BLaER1 treated with 17β-estradiol and CSF1 and Interleukin-3, amounts not matched to agents 10 nM and 100 nM (cell line): ENCODE data around the gene HPCAL4.

Experiments used
- H3K27ac ChIP-seq, 11 experiments: shearing (Covaris generic); formaldehyde crosslinking; 2 replicates each; pipeline ENCODE4 v1.8.1; 2022
- H3K27me3 ChIP-seq, 11 experiments: shearing (Covaris generic); formaldehyde crosslinking; 2 replicates each; pipeline ENCODE4 v1.8.1; 2022
- H3K36me3 ChIP-seq, 11 experiments: shearing (Covaris generic); formaldehyde crosslinking; 2 replicates each; pipeline ENCODE4 v1.8.1; 2022
- H3K4me1 ChIP-seq, 10 experiments: shearing (Covaris generic); formaldehyde crosslinking; 2 replicates each; pipeline ENCODE4 v1.8.1; 2022
- H3K4me2 ChIP-seq, 11 experiments: shearing (Covaris generic); formaldehyde crosslinking; 2 replicates each; pipeline ENCODE4 v1.8.1; 2022
- H3K4me3 ChIP-seq, 10 experiments: shearing (Covaris generic); formaldehyde crosslinking; 2 replicates each; pipeline ENCODE4 v1.8.1; 2022
- H3K9ac ChIP-seq, 11 experiments: shearing (Covaris generic); formaldehyde crosslinking; 2 replicates each; pipeline ENCODE4 v1.8.1; 2022
- H3K9me3 ChIP-seq, 11 experiments: shearing (Covaris generic); formaldehyde crosslinking; replicated peaks in 1 of 11; 2 replicates each; pipeline ENCODE4 v1.8.1; 2022
- H4K20me1 ChIP-seq, 11 experiments: shearing (Covaris generic); formaldehyde crosslinking; 2 replicates each; pipeline ENCODE4 v1.8.1; 2022
- Cebpa-rat ChIP-seq, 11 experiments: shearing (Covaris generic); IDR thresholded peaks; 2 replicates each; pipeline ENCODE4 v1.8.1; 2022

Gene HPCAL4

DNA sequence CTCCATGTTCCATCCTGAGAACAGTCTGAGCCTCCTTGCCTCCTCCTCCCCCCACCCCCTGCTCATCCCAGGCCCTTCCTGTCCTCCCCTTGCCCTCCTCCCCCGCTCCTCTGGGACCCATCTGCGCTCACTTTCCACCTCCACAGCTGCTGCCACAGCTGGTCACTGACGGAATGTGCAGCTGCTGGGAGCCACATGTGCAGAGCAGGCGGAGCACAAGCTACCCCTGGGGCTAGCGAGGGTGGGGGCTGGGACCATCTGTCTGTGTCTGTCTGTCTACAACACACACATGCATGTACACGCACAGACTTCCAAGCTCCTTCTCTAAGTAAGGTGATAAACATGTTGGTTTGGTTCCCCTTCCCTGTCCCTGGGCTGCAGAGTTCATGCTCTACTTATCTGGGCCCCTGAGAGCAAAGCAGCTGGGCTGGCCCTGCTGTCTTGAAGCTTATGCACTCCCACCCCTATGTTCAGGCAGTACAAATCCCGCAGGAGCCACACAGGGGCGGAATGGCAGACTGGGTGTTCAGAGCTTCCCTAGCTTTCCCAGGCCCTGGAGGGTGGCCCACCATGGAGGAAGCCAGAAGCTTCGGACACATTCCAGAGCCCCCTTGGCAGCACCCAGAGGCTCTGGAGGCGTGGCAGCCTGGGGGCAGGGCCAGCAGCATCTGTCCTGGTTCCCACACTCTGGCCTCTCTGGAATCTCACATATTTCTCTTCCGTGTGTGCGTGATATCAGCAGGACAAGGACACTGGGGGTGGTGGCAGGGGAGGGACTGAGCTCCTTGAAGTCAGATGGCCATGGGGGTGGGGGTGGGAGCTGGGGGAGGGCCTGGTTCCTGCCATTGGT, 44.8 kb downstream of the HPCAL4 start:
- H3K27me3 ChIP-seq = no peaks in the 10 kb centered on the region
- peak overlapping the region; percentile 8 to 89 (median 64); a peak in 19 of 22 replicates for H3K4me2 ChIP-seq
- H3K9me3 ChIP-seq = peaks cover 0 to 13% (median 9%) of the 10 kb centered on the region in 11 experiments; a peak in 11 of 22 replicates
- no peak for TF ChIP-seq Cebpa-rat (IDR thresholded peaks at IDR 0.05)
- H3K4me1 ChIP-seq = peaks cover 0 to 68% (median 54%) of the 10 kb centered on the region in 10 experiments; a peak in 17 of 20 replicates
- no peaks in the 10 kb centered on the region for H4K20me1 ChIP-seq
- H3K36me3 ChIP-seq = no peaks in the 10 kb centered on the region
- H3K27ac ChIP-seq = peak overlapping the region in 7 of 11 experiments; percentile 23 to 79 (median 67); a peak in 11 of 22 replicates
- H3K9ac ChIP-seq = peak overlapping the region in 4 of 11 experiments; percentile 1 to 71 (median 48); a peak in 8 of 22 replicates
- H3K4me3 ChIP-seq = no peak overlapping the region

GRCh38 chr1:39645411-39646043, 45.7 kb downstream of the HPCAL4 start:
- H3K4me3 ChIP-seq = no peak overlapping the region
- no peak for TF ChIP-seq Cebpa-rat (IDR thresholded peaks at IDR 0.05)
- peak overlapping the region in 4 of 11 experiments; percentile 67 to 79 (median 78); a peak in 9 of 22 replicates for H3K27ac ChIP-seq
- H3K9me3 ChIP-seq = peaks cover 0 to 13% (median 9%) of the 10 kb centered on the region in 11 experiments; a peak in 11 of 22 replicates
- H4K20me1 ChIP-seq = no peaks in the 10 kb centered on the region
- no peaks in the 10 kb centered on the region for H3K36me3 ChIP-seq
- peak overlapping the region in 8 of 11 experiments; percentile 54 to 89 (median 72); a peak in 15 of 22 replicates for H3K4me2 ChIP-seq
- H3K4me1 ChIP-seq = peaks cover 0 to 71% (median 57%) of the 10 kb centered on the region in 10 experiments; a peak in 17 of 20 replicates
- no peaks in the 10 kb centered on the region for H3K27me3 ChIP-seq
- H3K9ac ChIP-seq = peak overlapping the region in 2 of 11 experiments; percentile 19 to 41; a peak in 2 of 22 replicates

- peaks cover 0 to 82% (median 66%) of the 10 kb centered on the region in 10 experiments; a peak in 17 of 20 replicates for H3K4me1 ChIP-seq
- no peak for TF ChIP-seq Cebpa-rat (IDR thresholded peaks at IDR 0.05)
- no peaks in the 10 kb centered on the region for H3K36me3 ChIP-seq
- H3K4me3 ChIP-seq = no peak overlapping the region
- H3K27me3 ChIP-seq = peaks cover 0 to 4% (median 0%) of the 10 kb centered on the region in 11 experiments; a peak in 1 of 22 replicates
- no peaks in the 10 kb centered on the region for H4K20me1 ChIP-seq
- no peak overlapping the region for H3K9ac ChIP-seq
- peaks cover 0 to 13% (median 9%) of the 10 kb centered on the region in 11 experiments; a peak in 11 of 22 replicates for H3K9me3 ChIP-seq
- H3K27ac ChIP-seq = peak overlapping the region in 2 of 11 experiments; percentile 22 to 79; a peak in 1 of 22 replicates
- H3K4me2 ChIP-seq = peak overlapping the region in 7 of 11 experiments; percentile 54 to 77 (median 68); a peak in 4 of 22 replicates
Measured at GRCh38 chr1:39643705-39644104, 47.5 kb downstream of the HPCAL4 start.

DNA sequence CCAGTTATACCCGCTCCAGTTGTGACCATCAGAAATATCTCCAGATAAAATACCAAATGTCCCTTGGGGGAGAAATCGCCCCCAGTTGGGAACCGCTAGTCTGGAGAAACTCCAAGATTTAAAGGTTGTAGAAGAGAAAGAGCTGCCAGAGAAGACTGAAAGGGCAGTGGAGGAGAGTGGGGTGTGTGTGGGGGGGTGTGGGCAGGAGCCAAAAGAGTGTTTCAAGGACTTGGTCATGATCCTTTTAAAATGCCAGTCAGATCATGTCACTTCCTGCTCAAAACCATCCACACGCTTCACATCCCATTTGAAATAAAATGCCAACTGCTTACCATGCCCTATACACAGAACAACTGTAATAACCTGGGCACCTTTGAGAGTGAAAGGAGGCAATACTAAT, 48.4 kb downstream of the HPCAL4 start:
- H3K27me3 ChIP-seq = peaks cover 0 to 8% (median 0%) of the 10 kb centered on the region in 11 experiments; a peak in 2 of 22 replicates
- 0 out of 22 replicates have a peak overlapping the region, but pooled peaks of 1 of the 11 experiments have one; percentile 24 for H3K9ac ChIP-seq
- H3K4me1 ChIP-seq = peaks cover 0 to 82% (median 66%) of the 10 kb centered on the region in 10 experiments; a peak in 17 of 20 replicates
- H3K9me3 ChIP-seq = peaks cover 0 to 13% (median 9%) of the 10 kb centered on the region in 11 experiments; a peak in 11 of 22 replicates
- H3K4me2 ChIP-seq = peak overlapping the region in 10 of 11 experiments; percentile 12 to 77 (median 61); a peak in 19 of 22 replicates
- peak overlapping the region in 4 of 11 experiments; percentile 15 to 49 (median 24); a peak in 4 of 22 replicates for H3K27ac ChIP-seq
- TF ChIP-seq Cebpa-rat (IDR thresholded peaks at IDR 0.05) = no peak
- H3K36me3 ChIP-seq = no peaks in the 10 kb centered on the region
- no peak overlapping the region for H3K4me3 ChIP-seq
- H4K20me1 ChIP-seq = no peaks in the 10 kb centered on the region

DNA sequence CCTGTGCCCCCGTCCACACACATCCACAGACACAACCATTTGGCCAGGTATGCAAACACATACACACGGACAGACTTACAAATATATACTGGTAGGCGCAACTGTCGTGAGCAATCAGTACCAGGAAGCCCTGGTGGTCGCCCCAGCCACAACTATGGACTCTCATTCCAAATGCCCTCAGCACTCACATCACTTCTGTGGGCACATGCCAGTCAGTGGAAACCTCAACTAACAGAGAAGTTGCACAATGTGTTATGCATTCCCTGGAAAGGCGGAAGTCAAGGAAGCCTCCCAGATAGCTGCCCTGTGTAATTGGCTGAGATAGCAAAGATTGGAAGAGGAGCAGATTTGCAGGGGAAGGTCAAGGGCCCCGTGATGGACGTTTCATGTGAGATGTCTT, 50.4 kb downstream of the HPCAL4 start:
- no peak overlapping the region for H3K27ac ChIP-seq
- H3K36me3 ChIP-seq = no peaks in the 10 kb centered on the region
- peaks cover 0 to 8% (median 0%) of the 10 kb centered on the region in 11 experiments; a peak in 2 of 22 replicates for H3K27me3 ChIP-seq
- no peak overlapping the region for H3K4me3 ChIP-seq
- peaks cover 0 to 13% (median 9%) of the 10 kb centered on the region in 11 experiments; a peak in 11 of 22 replicates for H3K9me3 ChIP-seq
- peaks cover 0 to 82% (median 66%) of the 10 kb centered on the region in 10 experiments; a peak in 17 of 20 replicates for H3K4me1 ChIP-seq
- TF ChIP-seq Cebpa-rat (IDR thresholded peaks at IDR 0.05) = no peak
- no peak overlapping the region for H3K9ac ChIP-seq
- H3K4me2 ChIP-seq = peak overlapping the region in 2 of 11 experiments; percentile 92 to 94; a peak in 1 of 22 replicates
- H4K20me1 ChIP-seq = no peaks in the 10 kb centered on the region

- Histone ChIP-seq H3K9me3 (peaks cover 0 to 12% (median 9%) of the 10 kb centered on the region in 11 experiments; a peak in 11 of 22 replicates), H3K9ac (peak within 1 kb of the TSS; percentile 63 to 82 (median 77)), H3K4me3 (peak within 1 kb of the TSS; percentile 59 to 78 (median 68)), H3K27me3 (peaks cover 0 to 8% (median 0%) of the 10 kb centered on the region in 11 experiments; a peak in 2 of 22 replicates), H4K20me1 (no peaks in the 10 kb centered on the region), H3K4me2 (peak within 1 kb of the TSS; percentile 87 to 95 (median 92)), H3K36me3 (no peaks in the 10 kb centered on the region), H3K27ac (peak within 1 kb of the TSS; percentile 27 to 79 (median 68); a peak in 21 of 22 replicates), H3K4me1 (peaks cover 0 to 82% (median 69%) of the 10 kb centered on the region in 10 experiments; a peak in 17 of 20 replicates)
- TF ChIP-seq Cebpa-rat (IDR thresholded peaks at IDR 0.05) = no peak
Measured at GRCh38 chr1:39639305-39640130, 51.7 kb downstream of the HPCAL4 start, which contains the start of gene HEYL. Gene HEYL, minus strand, starts transcription at chr1:39639643. Its CDS starts 18 bp downstream, at chr1:39639625.

DNA sequence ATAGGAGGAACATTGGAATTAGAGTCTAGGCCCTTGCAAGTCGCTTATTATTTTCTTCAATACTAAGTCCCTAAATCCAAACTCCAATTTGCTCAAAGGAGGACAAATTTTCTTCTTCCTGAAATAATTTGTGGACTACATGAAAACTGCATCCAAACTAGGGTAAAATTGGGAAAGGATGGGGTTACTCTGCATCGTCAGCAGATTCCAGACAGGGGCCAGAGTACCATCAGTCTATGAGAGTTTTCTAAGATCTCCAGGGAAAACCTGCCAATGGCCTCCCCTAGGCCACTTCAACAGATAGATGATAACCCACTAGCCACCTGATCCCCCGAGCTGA, 52.3 kb downstream of the HPCAL4 start:
- Histone ChIP-seq H3K4me1 (peaks cover 0 to 80% (median 69%) of the 10 kb centered on the region in 10 experiments; a peak in 17 of 20 replicates), H3K9me3 (peaks cover 0 to 6% (median 5%) of the 10 kb centered on the region in 11 experiments; a peak in 11 of 22 replicates), H4K20me1 (no peaks in the 10 kb centered on the region), H3K36me3 (no peaks in the 10 kb centered on the region), H3K27ac (peak overlapping the region in 8 of 11 experiments; percentile 59 to 79 (median 71); a peak in 13 of 22 replicates), H3K4me2 (peak overlapping the region; percentile 87 to 95 (median 92)), H3K27me3 (peaks cover 0 to 8% (median 0%) of the 10 kb centered on the region in 11 experiments; a peak in 2 of 22 replicates), H3K9ac (peak overlapping the region; percentile 63 to 82 (median 77); a peak in 21 of 22 replicates), H3K4me3 (peak overlapping the region; percentile 59 to 78 (median 68))
- TF ChIP-seq Cebpa-rat (IDR thresholded peaks at IDR 0.05) = no peak
